ENCODE data around the gene GALNT10.

- TF ChIP-seq CTCF (IDR thresholded peaks at IDR 0.05; ENCODE audit: insufficient read depth, low read length) (no peak), POLR2AphosphoS5 (IDR thresholded peaks at IDR 0.05; ENCODE audit: low read depth) (no peak)
Measured at GRCh38 chr5:154334406-154335064, 144.0 kb downstream of the GALNT10 start.

Measured in HL-60 (cell line).